CD8-positive, alpha-beta memory T cell (primary cell): Measurements from ENCODE around the gene MXD3. TPM values are rescaled to one million over a fixed set of nuclear protein-coding genes. Genes with fewer than 3 reads are reported as not detected.

ENCODE experiments used
- CTCF ChIA-PET: fragments of 350-600 bp; sonication (Branson Sonifier 250); formaldehyde crosslinking; loops from one replicate; lab custom pipeline; 2021; ENCODE audit warnings: antibody characterized with exemption; lab: Charles Lee
- POLR2A ChIA-PET: fragments of 350-600 bp; sonication (Branson Sonifier 250); formaldehyde crosslinking; loops from one replicate; lab custom pipeline; 2021; ENCODE audit warnings: antibody characterized with exemption; lab: Charles Lee
- DNase-seq, 5 donors: peaks; one replicate each; pipeline versions ENCODE4 v3.0.0 to v3.0.0-alpha.2; 2020 to 2022; ENCODE audit warnings: mixed read lengths in 1 of 5
- H3K27ac ChIP-seq: one replicate; pipeline ENCODE4 v1.7.0; 2013; ENCODE audit warnings: low read depth, mild to moderate bottlenecking, low read length, moderate library complexity
- H3K27me3 ChIP-seq: 2 replicates; pipeline ENCODE4 v1.7.0; 2013; ENCODE audit warnings: low read length, mild to moderate bottlenecking; ENCODE audit not compliant: insufficient read depth, poor library complexity, severe bottlenecking
- H3K36me3 ChIP-seq: 2 replicates; pipeline ENCODE4 v1.7.0; 2013; ENCODE audit warnings: mild to moderate bottlenecking, low read length, moderate library complexity; ENCODE audit not compliant: insufficient read depth
- H3K4me1 ChIP-seq: 2 replicates; pipeline ENCODE4 v1.7.0; 2013; ENCODE audit warnings: mild to moderate bottlenecking, low read length, moderate library complexity; ENCODE audit not compliant: insufficient read depth
- H3K4me3 ChIP-seq: 2 replicates; pipeline ENCODE4 v1.7.0; 2013; ENCODE audit warnings: mild to moderate bottlenecking, low read length
- H3K9me3 ChIP-seq: 2 replicates; pipeline ENCODE4 v1.7.0; 2013; ENCODE audit warnings: mild to moderate bottlenecking, low read length
- H3K27ac Mint-ChIP-seq, 8 donors: one replicate each; pipeline ENCODE4 v1.8.0; 2020 to 2021; ENCODE audit warnings: mixed read lengths in 8 of 8, mild to moderate bottlenecking in 6 of 8, inconsistent platforms in 3 of 8, moderate library complexity in 3 of 8
- H3K27me3 Mint-ChIP-seq, 2 donors: one replicate each; pipeline ENCODE4 v1.8.0; 2020 to 2021; ENCODE audit warnings: mixed read lengths in 2 of 2, mild to moderate bottlenecking in 1 of 2, moderate library complexity in 1 of 2
- H3K36me3 Mint-ChIP-seq, 3 donors: one replicate each; pipeline ENCODE4 v1.8.0; 2020 to 2021; ENCODE audit warnings: mixed read lengths in 3 of 3, inconsistent platforms in 1 of 3, mild to moderate bottlenecking in 1 of 3
- H3K4me1 Mint-ChIP-seq, 3 donors: one replicate each; pipeline ENCODE4 v1.8.0; 2020 to 2021; ENCODE audit warnings: mixed read lengths in 3 of 3, inconsistent platforms in 1 of 3, mild to moderate bottlenecking in 1 of 3
- H3K4me3 Mint-ChIP-seq, 7 donors: one replicate each; pipeline ENCODE4 v1.8.0; 2020 to 2021; ENCODE audit warnings: mixed read lengths in 7 of 7, mild to moderate bottlenecking in 6 of 7, moderate library complexity in 4 of 7, inconsistent platforms in 2 of 7
- H3K9me3 Mint-ChIP-seq, 5 donors: one replicate each; pipeline ENCODE4 v1.8.0; 2020 to 2022; ENCODE audit warnings: mixed read lengths in 5 of 5, mild to moderate bottlenecking in 3 of 5, moderate library complexity in 2 of 5, inconsistent platforms in 1 of 5
- polyA plus RNA-seq: library from polyadenylated mRNA; unstranded; fragments of 300-500 nt; fragmentation: Illumina TruSeq; gene quantifications from one replicate; pipeline ENCODE4 v1.2.3, GENCODE V29; 2021
- total RNA-seq, 2 experiments: library from RNA; stranded (reverse); gene quantifications; one replicate each; pipeline ENCODE4 v1.2.3, GENCODE V29; 2021

The MXD3 gene
- total and polyA plus RNA-seq, 3 experiments from 2014 or later: 0.79 to 13.4 (median 10.2) TPM

DNA sequence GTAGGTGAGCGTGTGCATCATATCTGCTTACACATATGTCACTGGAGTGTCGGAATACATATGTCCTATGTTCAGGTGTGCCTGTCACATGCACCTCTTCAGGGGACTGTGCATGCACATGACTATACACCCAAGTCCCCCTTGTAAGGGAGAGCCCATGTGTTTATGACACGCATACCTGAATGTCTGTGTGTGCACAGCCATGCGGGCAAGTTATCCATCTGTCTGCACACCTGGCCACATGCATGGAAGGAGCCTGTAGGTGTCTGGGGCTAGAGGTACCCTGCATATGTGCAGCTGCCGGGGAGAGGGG, 45.4 kb upstream of the MXD3 start:
- CTCF ChIA-PET: interaction anchor here (1.2 to 11.5 kb wide), 6 partner anchors 13 to 97 kb away, joined by 3 to 118 read pairs (median 4); no protein-coding TSS in a partner anchor
- Histone ChIP-seq H3K4me3 (peak overlapping the region; percentile 85), H3K4me1 (peaks cover 64% of the 10 kb centered on the region), H3K36me3 (no peaks in the 10 kb centered on the region), H3K9me3 (no peaks in the 10 kb centered on the region), H3K27ac (peak overlapping the region; percentile 79), H3K27me3 (no peaks in the 10 kb centered on the region)
- peaks cover 0 to 2% (median 0%) of the 10 kb centered on the region in 5 donors for H3K9me3 Mint-ChIP-seq
- H3K4me3 Mint-ChIP-seq: peak overlapping the region; percentile 84 to 95 (median 86)
- H3K4me1 Mint-ChIP-seq: peaks cover 65 to 76% (median 74%) of the 10 kb centered on the region in 3 donors
- no peak for DNase-seq
- peaks cover 0 to 20% (median 3%) of the 10 kb centered on the region in 3 donors for H3K36me3 Mint-ChIP-seq
- no peaks in the 10 kb centered on the region for H3K27me3 Mint-ChIP-seq
- peak overlapping the region; percentile 58 to 100 (median 94) for H3K27ac Mint-ChIP-seq
- POLR2A ChIA-PET: interaction anchor here (1.0 kb wide), 1 partner anchor 14 kb away, joined by 5 read pairs; no protein-coding TSS in a partner anchor

DNA sequence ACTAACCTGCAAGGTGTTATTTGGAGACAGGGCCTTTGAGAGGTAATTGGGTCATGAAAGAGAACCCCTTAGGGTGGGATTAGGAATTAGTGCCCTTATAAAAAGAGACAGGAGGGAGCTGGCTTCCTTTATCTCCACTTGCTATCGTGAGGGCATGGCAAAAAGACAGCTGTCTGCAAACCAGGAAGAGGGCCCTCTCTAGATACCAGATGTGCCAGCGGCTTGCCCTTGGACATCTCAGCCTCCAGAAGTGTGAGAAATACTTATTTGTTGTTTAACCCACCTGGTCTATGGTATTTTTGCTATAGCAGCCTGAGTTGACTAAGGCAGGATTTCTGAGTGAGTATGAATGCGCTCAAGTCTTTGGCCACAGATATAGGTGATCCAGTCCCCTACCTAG, 45.0 kb upstream of the MXD3 start:
- peaks cover 0 to 2% (median 0%) of the 10 kb centered on the region in 5 donors for H3K9me3 Mint-ChIP-seq
- peak overlapping the region in 7 of 8 donors; percentile 75 to 100 (median 95) for H3K27ac Mint-ChIP-seq
- H3K4me1 ChIP-seq: peaks cover 63% of the 10 kb centered on the region
- no peak for DNase-seq
- no peaks in the 10 kb centered on the region for H3K36me3 ChIP-seq
- H3K36me3 Mint-ChIP-seq: peaks cover 0 to 18% (median 3%) of the 10 kb centered on the region in 3 donors
- CTCF ChIA-PET: interaction anchor here (1.2 to 11.5 kb wide), 7 partner anchors 13 to 99 kb away, joined by 3 to 118 read pairs (median 4); no protein-coding TSS in a partner anchor
- peak overlapping the region; percentile 84 to 95 (median 86) for H3K4me3 Mint-ChIP-seq
- H3K4me1 Mint-ChIP-seq: peaks cover 65 to 76% (median 74%) of the 10 kb centered on the region in 3 donors
- no peaks in the 10 kb centered on the region for H3K9me3 ChIP-seq
- H3K27me3 ChIP-seq: no peaks in the 10 kb centered on the region
- H3K27me3 Mint-ChIP-seq: no peaks in the 10 kb centered on the region
- H3K4me3 ChIP-seq: peak overlapping the region; percentile 85
- no peak overlapping the region for H3K27ac ChIP-seq
- POLR2A ChIA-PET: interaction anchor here (1.0 kb wide), 1 partner anchor 14 kb away, joined by 5 read pairs; no protein-coding TSS in a partner anchor

DNA sequence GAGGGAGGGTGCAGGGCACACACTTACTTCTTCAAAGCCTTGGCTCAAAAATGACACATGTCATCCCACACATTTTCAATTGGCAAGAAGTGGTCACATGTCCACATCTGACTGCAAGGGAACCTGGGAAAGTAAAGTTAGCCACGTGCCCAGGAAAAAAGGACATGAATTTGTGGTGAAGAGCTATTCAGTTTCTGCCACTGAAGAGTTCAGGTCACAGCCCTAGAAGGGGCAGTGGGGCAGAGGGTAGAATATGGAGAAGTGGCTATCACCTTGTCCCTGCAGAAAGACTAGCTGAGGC, 44.1 kb upstream of the MXD3 start:
- ChIA-PET POLR2A (no interaction called here), CTCF (interaction anchor here (1.7 to 11.5 kb wide), 4 partner anchors 14 to 100 kb away, joined by 4 to 118 read pairs (median 5); no protein-coding TSS in a partner anchor)
- no peak overlapping the region for H3K27ac ChIP-seq
- DNase-seq: no peak
- Mint-ChIP-seq H3K4me1 (peaks cover 62 to 76% (median 74%) of the 10 kb centered on the region in 3 donors), H3K27ac (peak overlapping the region in 4 of 8 donors; percentile 41 to 91 (median 58)), H3K36me3 (peaks cover 0 to 25% (median 3%) of the 10 kb centered on the region in 3 donors), H3K27me3 (no peaks in the 10 kb centered on the region), H3K9me3 (peaks cover 0 to 2% (median 0%) of the 10 kb centered on the region in 5 donors), H3K4me3 (peak overlapping the region in 1 of 7 donors; percentile 84)
- H3K4me1 ChIP-seq: peaks cover 57% of the 10 kb centered on the region
- H3K27me3 ChIP-seq: no peaks in the 10 kb centered on the region
- no peaks in the 10 kb centered on the region for H3K36me3 ChIP-seq
- no peak overlapping the region for H3K4me3 ChIP-seq
- H3K9me3 ChIP-seq: no peaks in the 10 kb centered on the region

DNA sequence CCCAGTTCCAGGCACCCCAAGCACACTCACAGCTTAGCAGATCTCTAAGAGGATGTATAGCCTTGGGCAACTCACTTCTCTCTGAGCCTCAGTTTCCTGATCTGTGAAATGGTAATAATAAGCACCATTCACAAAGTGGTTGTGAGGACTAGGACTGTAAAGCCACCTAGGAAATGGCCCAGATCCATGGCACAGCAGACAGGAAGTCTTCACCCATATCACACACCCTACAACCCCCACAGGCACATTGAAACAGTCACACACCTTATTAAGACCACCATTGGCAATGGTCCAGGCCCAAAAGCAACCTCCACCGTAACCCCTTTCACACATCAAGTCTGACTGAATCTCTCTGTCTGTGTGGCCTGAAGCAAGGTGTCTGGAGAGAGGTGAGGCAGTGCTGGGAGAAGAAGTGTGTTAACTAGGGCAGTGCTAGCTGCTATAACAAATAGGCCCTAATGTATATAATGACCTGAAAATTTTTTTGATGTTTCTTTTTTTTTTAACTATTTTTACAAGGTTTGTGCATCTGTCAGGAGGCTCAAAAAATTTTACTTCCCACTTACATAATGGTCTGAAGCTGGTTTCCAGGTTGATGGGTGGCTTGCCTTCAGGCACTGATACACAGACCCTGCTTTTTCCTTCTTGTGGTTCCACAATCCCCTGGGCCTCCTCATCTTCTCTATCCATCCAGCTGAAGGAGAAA, 43.6 kb upstream of the MXD3 start:
- no peaks in the 10 kb centered on the region for H3K27me3 ChIP-seq
- peaks cover 59% of the 10 kb centered on the region for H3K4me1 ChIP-seq
- Mint-ChIP-seq H3K4me3 (peak overlapping the region in 4 of 7 donors; percentile 15 to 51 (median 26)), H3K27ac (peak overlapping the region in 6 of 8 donors; percentile 11 to 91 (median 58)), H3K36me3 (peaks cover 0 to 29% (median 3%) of the 10 kb centered on the region in 3 donors), H3K9me3 (peaks cover 0 to 2% (median 0%) of the 10 kb centered on the region in 5 donors), H3K27me3 (no peaks in the 10 kb centered on the region), H3K4me1 (peaks cover 66 to 76% (median 76%) of the 10 kb centered on the region in 3 donors)
- CTCF ChIA-PET: interaction anchor here (0.9 to 11.5 kb wide), 6 partner anchors 14 to 100 kb away, joined by 4 to 118 read pairs (median 6); no protein-coding TSS in a partner anchor
- no peaks in the 10 kb centered on the region for H3K9me3 ChIP-seq
- no peak overlapping the region for H3K4me3 ChIP-seq
- POLR2A ChIA-PET: no interaction called here
- H3K27ac ChIP-seq: no peak overlapping the region
- DNase-seq: no peak
- H3K36me3 ChIP-seq: no peaks in the 10 kb centered on the region

DNA sequence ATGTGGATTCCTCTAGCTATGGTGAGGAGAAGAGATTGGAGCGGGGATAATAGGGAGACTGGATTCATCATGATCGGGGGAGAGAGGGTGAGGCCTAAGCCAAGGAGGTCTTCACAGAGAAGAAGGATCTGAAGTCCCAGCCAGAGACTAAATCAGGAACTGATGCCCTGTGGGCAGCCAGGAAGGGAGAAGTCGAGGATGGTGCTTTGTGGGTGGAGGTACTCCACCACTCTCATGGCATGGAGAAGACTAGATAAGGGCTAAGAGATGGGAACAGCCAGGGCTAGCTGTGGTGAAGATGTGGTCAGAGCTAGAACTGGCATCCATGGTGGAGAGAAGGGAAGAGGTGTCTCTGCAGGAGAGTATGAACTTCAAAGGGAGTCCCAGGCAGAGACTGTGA, 43.0 kb upstream of the MXD3 start:
- Mint-ChIP-seq H3K4me1 (peaks cover 66 to 76% (median 76%) of the 10 kb centered on the region in 3 donors), H3K27me3 (no peaks in the 10 kb centered on the region), H3K27ac (peak overlapping the region in 3 of 8 donors; percentile 24 to 81 (median 40)), H3K9me3 (peaks cover 0 to 2% (median 0%) of the 10 kb centered on the region in 5 donors), H3K4me3 (peak overlapping the region in 1 of 7 donors; percentile 53), H3K36me3 (peaks cover 0 to 29% (median 0%) of the 10 kb centered on the region in 3 donors)
- no peaks in the 10 kb centered on the region for H3K9me3 ChIP-seq
- ChIA-PET CTCF (interaction anchor here (0.9 to 11.5 kb wide), 8 partner anchors 15 to 102 kb away, joined by 3 to 118 read pairs (median 6); no protein-coding TSS in a partner anchor), POLR2A (no interaction called here)
- H3K27me3 ChIP-seq: no peaks in the 10 kb centered on the region
- H3K4me1 ChIP-seq: peaks cover 59% of the 10 kb centered on the region
- H3K4me3 ChIP-seq: no peak overlapping the region
- no peak overlapping the region for H3K27ac ChIP-seq
- DNase-seq: no peak
- H3K36me3 ChIP-seq: peaks cover 4% of the 10 kb centered on the region

DNA sequence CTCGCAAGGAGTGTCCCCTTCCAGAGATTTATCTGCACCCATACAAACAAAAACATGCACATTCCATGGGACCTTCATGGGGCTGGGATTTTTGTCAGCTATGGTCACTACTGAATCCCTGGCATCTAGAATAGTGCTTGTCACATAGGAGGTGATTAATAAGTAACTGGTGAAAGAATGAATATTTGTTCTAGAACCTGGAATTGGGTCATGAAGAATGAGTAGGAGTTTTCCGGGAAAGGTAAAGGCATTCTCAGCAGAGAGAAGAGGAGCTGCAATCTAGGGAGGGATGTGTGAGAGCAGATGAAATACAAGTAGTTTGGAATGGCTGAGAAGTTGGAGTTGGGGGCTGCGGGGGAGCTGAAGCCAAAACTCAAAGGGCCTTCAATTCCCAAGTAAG, 42.6 kb upstream of the MXD3 start:
- Mint-ChIP-seq H3K27me3 (no peaks in the 10 kb centered on the region), H3K4me1 (peaks cover 66 to 76% (median 76%) of the 10 kb centered on the region in 3 donors), H3K9me3 (peaks cover 0 to 2% (median 0%) of the 10 kb centered on the region in 5 donors), H3K36me3 (peaks cover 0 to 33% (median 0%) of the 10 kb centered on the region in 3 donors), H3K4me3 (peak overlapping the region in 3 of 7 donors; percentile 21 to 53 (median 51)), H3K27ac (peak overlapping the region in 3 of 8 donors; percentile 40 to 81 (median 80))
- no peaks in the 10 kb centered on the region for H3K27me3 ChIP-seq
- H3K4me3 ChIP-seq: no peak overlapping the region
- H3K4me1 ChIP-seq: peaks cover 59% of the 10 kb centered on the region
- POLR2A ChIA-PET: no interaction called here
- peaks cover 9% of the 10 kb centered on the region for H3K36me3 ChIP-seq
- CTCF ChIA-PET: interaction anchor here (0.9 to 11.5 kb wide), 6 partner anchors 16 to 103 kb away, joined by 3 to 118 read pairs (median 6); no protein-coding TSS in a partner anchor
- DNase-seq: no peak
- no peaks in the 10 kb centered on the region for H3K9me3 ChIP-seq
- H3K27ac ChIP-seq: no peak overlapping the region

DNA sequence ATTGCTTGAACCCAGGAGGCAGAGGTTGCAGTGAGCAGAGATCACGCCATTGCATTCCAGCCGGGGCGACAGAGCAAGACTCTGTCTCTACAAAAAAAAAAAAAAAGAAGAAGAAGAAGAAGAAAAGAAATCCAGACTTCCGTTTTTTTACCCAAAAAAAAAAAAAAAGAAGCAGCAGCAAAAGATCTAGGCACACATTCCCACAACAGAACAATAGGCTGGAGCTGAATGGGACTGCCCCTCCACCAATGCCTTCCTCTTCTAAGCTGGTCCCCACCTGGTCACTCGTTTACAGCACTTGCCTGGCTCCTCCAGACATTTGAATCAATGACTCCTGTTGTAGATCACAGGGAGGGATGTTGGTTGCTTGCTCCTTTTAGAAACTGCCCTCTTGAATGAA, 41.4 kb upstream of the MXD3 start:
- no peaks in the 10 kb centered on the region for H3K9me3 ChIP-seq
- peaks cover 0 to 30% (median 0%) of the 10 kb centered on the region in 3 donors for H3K36me3 Mint-ChIP-seq
- no peak overlapping the region for H3K27ac ChIP-seq
- CTCF ChIA-PET: interaction anchor here (1.2 to 11.5 kb wide), 5 partner anchors 9 to 102 kb away, joined by 5 to 118 read pairs (median 13); no protein-coding TSS in a partner anchor
- H3K27me3 ChIP-seq: no peaks in the 10 kb centered on the region
- no peak overlapping the region for H3K4me3 ChIP-seq
- no peaks in the 10 kb centered on the region for H3K27me3 Mint-ChIP-seq
- DNase-seq: no peak
- H3K27ac Mint-ChIP-seq: peak overlapping the region in 2 of 8 donors; percentile 50 to 62
- H3K36me3 ChIP-seq: peaks cover 13% of the 10 kb centered on the region
- H3K9me3 Mint-ChIP-seq: peaks cover 0 to 2% (median 0%) of the 10 kb centered on the region in 5 donors
- H3K4me1 ChIP-seq: peaks cover 58% of the 10 kb centered on the region
- POLR2A ChIA-PET: interaction anchor here (0.6 to 1.5 kb wide), 2 partner anchors 17 to 220 kb away, joined by 3 to 4 read pairs; partner anchors contain the start of gene NSD1
- peak overlapping the region in 3 of 7 donors; percentile 43 to 51 (median 44) for H3K4me3 Mint-ChIP-seq
- peaks cover 62 to 74% (median 72%) of the 10 kb centered on the region in 3 donors for H3K4me1 Mint-ChIP-seq
